Activated naive CD4-positive, alpha-beta T cell treated with anti-CD3 and anti-CD28 coated beads for 36 hours (primary cell): Measurements from ENCODE around the gene SLC30A3. TPM values are rescaled to one million over a fixed set of nuclear protein-coding genes. Genes with fewer than 3 reads are reported as not detected.

Experiments used
- CTCF ChIA-PET: fragments of 350-600 bp; sonication (Branson Sonifier 250); formaldehyde crosslinking; loops from one replicate; lab custom pipeline; 2021; ENCODE audit warnings: antibody characterized with exemption; lab: Charles Lee
- DNase-seq: peaks from one replicate; pipeline ENCODE4 v3.0.0-alpha.2; 2020
- H3K27ac Mint-ChIP-seq: one replicate; pipeline ENCODE4 v1.8.0; 2021; ENCODE audit warnings: mild to moderate bottlenecking, mixed read lengths
- H3K27me3 Mint-ChIP-seq: one replicate; pipeline ENCODE4 v1.8.0; 2021; ENCODE audit warnings: low read depth, mixed read lengths
- H3K36me3 Mint-ChIP-seq: one replicate; pipeline ENCODE4 v1.8.0; 2021; ENCODE audit warnings: low read depth, mixed read lengths
- H3K4me1 Mint-ChIP-seq: one replicate; pipeline ENCODE4 v1.8.0; 2021; ENCODE audit warnings: low read depth, mixed read lengths
- H3K4me3 Mint-ChIP-seq: one replicate; pipeline ENCODE4 v1.8.0; 2021; ENCODE audit warnings: mild to moderate bottlenecking, moderate library complexity, mixed read lengths
- H3K9me3 Mint-ChIP-seq: one replicate; pipeline ENCODE4 v1.8.0; 2021; ENCODE audit warnings: mixed read lengths
- intact Hi-C: fragments of 100-400 bp; cut with micrococcal nuclease; formaldehyde crosslinking; loops from one replicate; pipeline ENCODE4 v1.15.1; 2023
- total RNA-seq, 2 experiments: library from RNA; stranded (reverse); gene quantifications; one replicate each; pipeline ENCODE4 v1.2.3, GENCODE V29; 2021

Gene SLC30A3, protein sequence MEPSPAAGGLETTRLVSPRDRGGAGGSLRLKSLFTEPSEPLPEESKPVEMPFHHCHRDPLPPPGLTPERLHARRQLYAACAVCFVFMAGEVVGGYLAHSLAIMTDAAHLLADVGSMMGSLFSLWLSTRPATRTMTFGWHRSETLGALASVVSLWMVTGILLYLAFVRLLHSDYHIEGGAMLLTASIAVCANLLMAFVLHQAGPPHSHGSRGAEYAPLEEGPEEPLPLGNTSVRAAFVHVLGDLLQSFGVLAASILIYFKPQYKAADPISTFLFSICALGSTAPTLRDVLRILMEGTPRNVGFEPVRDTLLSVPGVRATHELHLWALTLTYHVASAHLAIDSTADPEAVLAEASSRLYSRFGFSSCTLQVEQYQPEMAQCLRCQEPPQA
- total RNA-seq = under 1 TPM; 0.55 to 0.67 TPM

DNA sequence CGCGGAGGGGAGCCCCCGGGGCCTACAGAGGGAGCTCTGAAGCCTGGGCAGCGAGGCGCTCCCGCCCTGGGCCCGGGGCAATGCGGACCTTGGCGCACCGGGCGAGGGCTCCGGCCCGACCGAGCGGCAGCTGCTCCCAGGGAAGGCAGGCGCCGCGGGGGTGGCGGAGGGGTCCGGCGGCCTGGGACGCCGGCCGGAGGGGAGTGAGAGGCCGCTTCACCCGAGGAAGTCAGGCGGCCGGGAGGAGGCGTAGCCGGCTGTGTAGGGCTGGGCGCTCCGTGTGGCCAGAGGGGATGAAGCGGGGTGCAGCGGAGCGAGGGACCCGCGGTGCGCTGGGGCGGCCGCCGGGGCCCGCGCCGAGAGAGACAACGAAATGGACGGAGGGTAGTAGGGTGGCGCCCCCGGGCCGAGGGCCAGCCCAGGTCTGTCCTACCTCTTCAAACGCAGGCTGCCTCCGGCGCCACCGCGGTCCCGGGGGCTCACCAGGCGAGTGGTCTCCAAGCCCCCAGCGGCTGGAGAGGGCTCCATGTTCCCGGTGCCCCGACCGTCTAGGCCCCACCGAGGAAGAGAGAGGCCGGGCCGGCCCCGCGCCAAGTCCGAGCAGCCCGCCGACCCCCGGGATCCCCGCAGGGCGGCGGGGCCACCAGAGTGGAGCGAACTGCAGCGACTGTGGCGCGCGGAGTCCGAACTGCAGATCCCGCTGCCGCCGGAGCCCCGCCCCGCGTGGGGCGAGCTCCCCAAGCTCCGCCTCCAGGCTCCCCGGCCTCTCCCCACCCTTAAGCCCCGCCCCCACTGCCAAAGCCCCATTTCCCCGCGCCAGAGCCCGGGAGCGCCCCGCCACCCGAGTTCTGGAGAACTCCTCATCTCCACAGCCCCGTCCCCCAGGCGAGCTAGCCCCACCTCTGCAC is at the start of gene SLC30A3:
TSS of gene SLC30A3 (minus strand) at position 669 of the 908 bp plus-strand sequence. CDS start at position 528, 141 bp downstream.
- H3K9me3 Mint-ChIP-seq = no peaks in the 10 kb centered on the region
- peaks cover 53% of the 10 kb centered on the region for H3K27me3 Mint-ChIP-seq
- no peak within 1 kb of the TSS for H3K27ac Mint-ChIP-seq
- H3K4me3 Mint-ChIP-seq = peak within 1 kb of the TSS; percentile 77
- no peaks in the 10 kb centered on the region for H3K36me3 Mint-ChIP-seq
- CTCF ChIA-PET = interaction anchor here (0.9 to 5.1 kb wide), 2 partner anchors 17 to 21 kb away, joined by 4 to 44 read pairs; no protein-coding TSS in a partner anchor
- DNase-seq = peak; percentile 74
- intact Hi-C loops = loop anchor here (5.0 kb wide), 2 partner anchors 40 to 165 kb away; no protein-coding TSS in a partner anchor
- peaks cover 26% of the 10 kb centered on the region for H3K4me1 Mint-ChIP-seq

GRCh38 chr2:27312152-27312551 is 49.3 kb upstream of the SLC30A3 start:
- intact Hi-C loops = no loop called here
- H3K27me3 Mint-ChIP-seq = no peaks in the 10 kb centered on the region
- no peaks in the 10 kb centered on the region for H3K9me3 Mint-ChIP-seq
- DNase-seq = no peak
- CTCF ChIA-PET = interaction anchor here (1.0 to 1.3 kb wide), 2 partner anchors 10 to 29 kb away, joined by 4 to 6 read pairs; no protein-coding TSS in a partner anchor
- no peak overlapping the region for H3K27ac Mint-ChIP-seq
- peaks cover 31% of the 10 kb centered on the region for H3K36me3 Mint-ChIP-seq
- H3K4me1 Mint-ChIP-seq = peaks cover 2% of the 10 kb centered on the region
- H3K4me3 Mint-ChIP-seq = no peak overlapping the region

GRCh38 chr2:27309651-27310050 is 46.8 kb upstream of the SLC30A3 start:
- Mint-ChIP-seq H3K36me3 (peaks cover 29% of the 10 kb centered on the region), H3K9me3 (no peaks in the 10 kb centered on the region), H3K4me3 (no peak overlapping the region), H3K27ac (no peak overlapping the region), H3K27me3 (peaks cover 12% of the 10 kb centered on the region), H3K4me1 (peaks cover 7% of the 10 kb centered on the region)
- intact Hi-C loops = loop anchor here (10.0 kb wide), 1 partner anchor 465 kb away; the partner anchor contains the start of gene DPYSL5
- no peak for DNase-seq
- CTCF ChIA-PET = no interaction called here

DNA sequence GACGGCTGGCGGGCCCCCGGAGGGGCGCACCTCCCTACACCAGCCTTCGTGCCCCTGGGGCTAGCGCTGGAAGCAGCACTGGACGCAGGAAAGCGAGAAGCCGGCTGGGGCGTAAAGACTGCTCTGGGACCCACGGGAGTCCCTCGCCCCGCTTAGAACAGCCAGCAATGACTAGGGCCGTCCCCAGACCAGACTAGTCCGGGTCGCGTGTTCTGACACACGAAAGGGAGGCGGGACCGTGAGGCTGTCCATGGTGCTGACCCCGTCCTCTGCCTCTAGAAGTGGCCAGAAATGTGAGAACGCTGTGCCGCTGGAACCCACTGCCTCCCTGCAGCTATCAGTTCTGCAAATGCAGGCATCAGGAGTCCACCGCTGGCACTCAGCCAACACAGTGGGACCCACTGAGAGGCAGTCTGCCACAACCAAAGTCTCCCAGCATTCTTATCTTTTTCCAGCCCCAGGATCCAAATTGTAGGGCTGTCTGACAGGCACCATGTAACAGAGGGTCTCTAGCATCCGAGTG is 45.6 kb upstream of the SLC30A3 start, which contains the start of gene UCN:
TSS of gene UCN (minus strand) at position 87 of the 523 bp plus-strand sequence. CDS start 550 bp downstream, outside the sequence.
- Mint-ChIP-seq H3K27me3 (peaks cover 12% of the 10 kb centered on the region), H3K27ac (no peak within 1 kb of the TSS), H3K36me3 (peaks cover 29% of the 10 kb centered on the region), H3K9me3 (no peaks in the 10 kb centered on the region), H3K4me1 (peaks cover 7% of the 10 kb centered on the region), H3K4me3 (no peak within 1 kb of the TSS)
- DNase-seq = no peak
- CTCF ChIA-PET = no interaction called here
- intact Hi-C loops = loop anchor here (10.0 kb wide), 1 partner anchor 464 kb away; the partner anchor contains the start of gene DPYSL5

GRCh38 chr2:27307545-27308358 is 44.9 kb upstream of the SLC30A3 start:
- H3K36me3 Mint-ChIP-seq = peaks cover 29% of the 10 kb centered on the region
- no peaks in the 10 kb centered on the region for H3K9me3 Mint-ChIP-seq
- H3K27me3 Mint-ChIP-seq = peaks cover 12% of the 10 kb centered on the region
- no peak for DNase-seq
- H3K4me3 Mint-ChIP-seq = no peak overlapping the region
- intact Hi-C loops = loop anchor here (10.0 kb wide), 1 partner anchor 463 kb away; the partner anchor contains the start of gene DPYSL5
- CTCF ChIA-PET = no interaction called here
- H3K4me1 Mint-ChIP-seq = peaks cover 10% of the 10 kb centered on the region
- no peak overlapping the region for H3K27ac Mint-ChIP-seq

- CTCF ChIA-PET = no interaction called here
- Mint-ChIP-seq H3K4me3 (no peak overlapping the region), H3K27ac (no peak overlapping the region), H3K4me1 (peaks cover 12% of the 10 kb centered on the region), H3K9me3 (no peaks in the 10 kb centered on the region), H3K36me3 (peaks cover 24% of the 10 kb centered on the region), H3K27me3 (peaks cover 12% of the 10 kb centered on the region)
- intact Hi-C loops = loop anchor here (10.0 kb wide), 1 partner anchor 462 kb away; the partner anchor contains the start of gene DPYSL5
- DNase-seq = no peak
These were observed 44.4 kb upstream of the SLC30A3 start for GRCh38 chr2:27307287-27307544.

GRCh38 chr2:27306573-27307286 is 43.9 kb upstream of the SLC30A3 start:
- Mint-ChIP-seq H3K27ac (no peak overlapping the region), H3K27me3 (peaks cover 12% of the 10 kb centered on the region), H3K36me3 (peaks cover 23% of the 10 kb centered on the region), H3K4me1 (peaks cover 12% of the 10 kb centered on the region), H3K9me3 (no peaks in the 10 kb centered on the region), H3K4me3 (peak overlapping the region; percentile 53)
- CTCF ChIA-PET = no interaction called here
- intact Hi-C loops = loop anchor here (10.0 kb wide), 1 partner anchor 462 kb away; the partner anchor contains the start of gene DPYSL5
- DNase-seq = peak; percentile 34

DNA sequence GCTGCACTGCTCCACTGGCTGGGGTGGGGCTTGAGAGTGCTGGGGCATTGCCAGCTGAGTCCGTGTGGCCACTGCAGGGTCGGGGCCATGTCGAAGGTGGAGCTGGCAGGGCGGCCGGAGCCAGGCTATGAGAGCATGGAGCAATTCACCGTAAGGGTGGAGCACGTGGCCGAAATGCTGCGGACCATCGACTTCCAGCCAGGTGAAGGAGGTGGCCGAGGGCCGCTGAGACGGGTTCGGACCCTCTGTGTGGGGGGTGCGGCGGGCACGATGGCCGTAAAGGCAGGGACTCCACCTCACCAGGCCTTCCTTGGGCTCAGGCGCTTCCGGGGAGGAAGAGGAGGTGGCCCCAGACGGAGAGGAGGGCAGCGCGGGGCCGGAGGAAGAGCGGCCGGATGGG is 43.3 kb upstream of the SLC30A3 start:
- peaks cover 12% of the 10 kb centered on the region for H3K4me1 Mint-ChIP-seq
- intact Hi-C loops = loop anchor here (10.0 kb wide), 1 partner anchor 461 kb away; the partner anchor contains the start of gene DPYSL5
- no peak for DNase-seq
- peak overlapping the region; percentile 12 for H3K4me3 Mint-ChIP-seq
- CTCF ChIA-PET = interaction anchor here (1.0 kb wide), 1 partner anchor 9 kb away, joined by 3 read pairs; no protein-coding TSS in a partner anchor
- H3K9me3 Mint-ChIP-seq = no peaks in the 10 kb centered on the region
- H3K36me3 Mint-ChIP-seq = peaks cover 17% of the 10 kb centered on the region
- no peak overlapping the region for H3K27ac Mint-ChIP-seq
- H3K27me3 Mint-ChIP-seq = peaks cover 12% of the 10 kb centered on the region

DNA sequence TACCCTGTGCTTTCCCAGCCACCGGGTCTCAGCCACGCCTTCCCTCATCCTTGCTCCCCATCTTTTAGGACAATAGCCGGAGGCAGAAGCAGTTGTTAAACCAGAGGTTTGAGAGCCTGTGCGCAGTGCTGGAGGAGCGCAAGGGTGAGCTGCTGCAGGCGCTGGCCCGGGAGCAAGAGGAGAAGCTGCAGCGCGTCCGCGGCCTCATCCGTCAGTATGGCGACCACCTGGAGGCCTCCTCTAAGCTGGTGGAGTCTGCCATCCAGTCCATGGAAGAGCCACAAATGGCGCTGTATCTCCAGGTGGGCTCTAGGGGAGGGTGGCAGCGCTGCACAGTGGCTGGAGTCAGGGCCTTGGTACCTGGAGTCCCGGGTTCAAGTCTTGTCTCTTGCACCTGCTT is 42.7 kb upstream of the SLC30A3 start:
- CTCF ChIA-PET = interaction anchor here (0.7 to 1.0 kb wide), 2 partner anchors 9 to 219 kb away, joined by 3 read pairs; partner anchors contain the start of gene KHK
- Mint-ChIP-seq H3K27me3 (peaks cover 12% of the 10 kb centered on the region), H3K4me1 (peaks cover 12% of the 10 kb centered on the region), H3K36me3 (peaks cover 15% of the 10 kb centered on the region), H3K27ac (no peak overlapping the region), H3K9me3 (no peaks in the 10 kb centered on the region), H3K4me3 (no peak overlapping the region)
- intact Hi-C loops = loop anchor here (10.0 kb wide), 1 partner anchor 461 kb away; the partner anchor contains the start of gene DPYSL5
- no peak for DNase-seq

DNA sequence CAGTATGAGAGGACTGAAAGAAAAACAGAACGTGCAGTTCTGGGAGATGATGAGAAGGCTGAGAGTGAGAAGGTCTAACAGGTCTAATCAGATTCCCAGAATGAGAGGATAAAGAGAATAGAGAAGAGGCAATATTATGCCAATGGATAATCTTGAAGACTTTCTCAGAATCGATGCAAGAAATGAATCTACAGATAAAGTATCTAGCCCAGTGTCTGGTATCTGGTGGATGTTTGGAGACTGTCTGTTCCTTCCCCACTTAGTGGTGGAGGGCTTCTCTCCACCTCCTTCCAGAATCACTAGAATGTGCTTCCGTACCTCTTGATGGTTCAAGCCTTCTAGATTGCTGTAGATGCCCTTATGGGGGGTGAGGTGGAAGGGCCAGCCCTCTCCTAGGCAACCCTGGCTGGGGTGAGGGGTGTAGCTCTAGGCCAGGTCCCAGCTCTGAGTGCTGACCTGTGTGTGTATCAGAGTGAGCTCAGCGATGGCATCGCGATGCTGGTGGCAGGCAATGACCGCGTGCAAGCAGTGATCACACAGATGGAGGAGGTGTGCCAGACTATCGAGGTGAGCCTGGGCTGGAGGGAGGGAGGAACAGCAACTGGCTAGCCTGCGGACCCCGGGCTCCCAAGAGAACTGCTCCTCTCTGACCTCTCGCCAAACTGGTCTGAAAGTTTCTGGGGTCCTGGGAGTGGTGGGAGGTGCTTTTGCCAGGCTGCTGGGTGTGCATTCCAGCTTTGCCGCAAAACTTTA is 41.8 kb upstream of the SLC30A3 start:
- Mint-ChIP-seq H3K36me3 (peaks cover 9% of the 10 kb centered on the region), H3K27ac (no peak overlapping the region), H3K4me3 (no peak overlapping the region), H3K4me1 (peaks cover 12% of the 10 kb centered on the region), H3K27me3 (peaks cover 12% of the 10 kb centered on the region), H3K9me3 (no peaks in the 10 kb centered on the region)
- no peak for DNase-seq
- intact Hi-C loops = loop anchor here (5.0 to 10.0 kb wide), 3 partner anchors 42 to 460 kb away; partner anchors contain the start of genes DPYSL5 and SLC30A3
- CTCF ChIA-PET = interaction anchor here (0.7 to 2.7 kb wide), 5 partner anchors 10 to 218 kb away, joined by 3 to 12 read pairs (median 3); partner anchors contain the start of gene KHK
